GM19239 (cell line): ENCODE results near the gene TTLL8.

Source experiments
- DNase-seq: peaks from one replicate; pipeline ENCODE4 v3.0.0; 2011; ENCODE audit warnings: low spot score; ENCODE audit not compliant: insufficient read length
- FAIRE-seq: peaks from 2 replicates; lab custom pipeline; 2011; peaks lifted over from hg19 to GRCh38; lab: Jason Lieb, UNC

The TTLL8 gene

GRCh38 chr22:50083462-50084079 is 25.5 kb upstream of the TTLL8 start:
- no peak for DNase-seq
- FAIRE-seq, result no peak

GRCh38 chr22:50082961-50083461 is 24.9 kb upstream of the TTLL8 start:
- FAIRE-seq (no peak), DNase-seq (no peak)

GRCh38 chr22:50082197-50082715 is 24.2 kb upstream of the TTLL8 start:
- DNase-seq (no peak), FAIRE-seq (no peak)

GRCh38 chr22:50081426-50082196 is 23.5 kb upstream of the TTLL8 start:
- FAIRE-seq (no peak), DNase-seq (no peak)

- DNase-seq (no peak), FAIRE-seq (no peak)
These were observed 22.0 kb upstream of the TTLL8 start for GRCh38 chr22:50080077-50080465.

- FAIRE-seq, result no peak
- DNase-seq, result no peak
These were observed 20.7 kb upstream of the TTLL8 start for GRCh38 chr22:50078761-50079160.

GRCh38 chr22:50078246-50078645 is 20.1 kb upstream of the TTLL8 start:
- no peak for DNase-seq
- FAIRE-seq, result no peak

DNA sequence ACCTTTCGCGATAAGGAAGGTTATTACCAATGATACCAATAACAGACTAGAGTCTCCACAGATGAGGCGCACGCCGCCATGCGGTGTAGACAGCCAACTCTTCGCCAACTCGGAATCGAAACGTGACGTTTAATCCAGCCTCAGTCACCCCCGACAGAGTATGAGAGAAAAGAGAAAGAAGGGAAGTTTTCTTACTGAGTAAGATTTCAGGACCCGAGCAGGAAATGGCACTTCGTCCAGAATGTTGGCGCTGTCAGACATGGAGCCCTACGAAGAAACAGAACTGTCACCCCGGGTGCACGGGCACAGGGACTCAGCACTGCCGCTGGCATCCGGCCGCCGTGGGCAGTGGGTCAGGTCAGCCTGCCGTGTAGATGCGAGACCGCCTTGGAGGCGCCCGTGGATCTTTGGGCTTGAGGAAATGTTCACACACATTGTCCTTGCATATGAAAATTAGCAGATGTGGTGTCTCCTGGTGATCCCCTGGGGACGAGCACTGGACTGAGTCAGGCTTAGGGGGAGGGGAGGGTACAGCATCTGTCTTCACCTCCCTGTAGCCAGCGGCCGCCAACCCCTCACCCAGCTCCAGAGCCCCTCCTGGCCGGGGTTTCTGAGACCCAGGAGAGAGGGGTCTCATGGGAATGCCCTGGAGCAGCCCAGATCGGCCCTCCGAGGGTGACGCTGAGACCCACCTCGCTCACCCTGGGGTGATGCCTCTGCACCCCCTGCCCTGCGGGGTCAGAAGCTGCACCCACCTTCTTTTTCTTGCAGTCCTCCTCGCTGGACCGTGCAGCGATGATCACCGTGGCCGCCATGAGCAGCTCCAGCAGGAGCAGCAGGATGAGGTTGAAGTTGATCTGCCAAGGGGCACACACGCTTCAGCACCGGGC is 18.8 kb upstream of the TTLL8 start:
- FAIRE-seq, result no peak
- DNase-seq, result no peak

GRCh38 chr22:50074551-50075530 is 16.7 kb upstream of the TTLL8 start:
- FAIRE-seq, result no peak
- no peak for DNase-seq

- FAIRE-seq (no peak), DNase-seq (no peak)
These were observed 16.0 kb upstream of the TTLL8 start for GRCh38 chr22:50074056-50074455.

- DNase-seq, result no peak
- FAIRE-seq, result no peak
These were observed 14.8 kb upstream of the TTLL8 start for GRCh38 chr22:50072714-50073538.

DNA sequence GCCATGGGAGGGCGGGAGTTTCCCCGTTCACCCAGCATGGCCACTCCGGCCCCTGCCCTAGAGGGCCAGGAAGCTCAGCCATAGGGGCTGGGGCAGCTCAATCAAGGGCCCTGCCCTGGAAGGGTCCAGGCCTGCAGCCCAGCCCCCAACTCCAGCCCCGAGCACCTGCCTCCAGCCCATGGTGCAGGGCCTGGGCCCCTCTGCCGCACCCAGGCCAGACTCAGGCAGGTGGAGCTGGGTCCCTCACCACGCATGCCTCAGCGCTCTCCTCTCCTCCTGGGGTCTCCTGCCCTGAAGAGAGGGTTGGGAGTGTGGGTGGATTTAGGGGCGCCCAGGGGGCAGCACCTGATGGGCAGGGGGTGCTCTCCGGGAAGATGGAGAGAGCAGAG is 14.1 kb upstream of the TTLL8 start:
- no peak for FAIRE-seq
- no peak for DNase-seq

DNA sequence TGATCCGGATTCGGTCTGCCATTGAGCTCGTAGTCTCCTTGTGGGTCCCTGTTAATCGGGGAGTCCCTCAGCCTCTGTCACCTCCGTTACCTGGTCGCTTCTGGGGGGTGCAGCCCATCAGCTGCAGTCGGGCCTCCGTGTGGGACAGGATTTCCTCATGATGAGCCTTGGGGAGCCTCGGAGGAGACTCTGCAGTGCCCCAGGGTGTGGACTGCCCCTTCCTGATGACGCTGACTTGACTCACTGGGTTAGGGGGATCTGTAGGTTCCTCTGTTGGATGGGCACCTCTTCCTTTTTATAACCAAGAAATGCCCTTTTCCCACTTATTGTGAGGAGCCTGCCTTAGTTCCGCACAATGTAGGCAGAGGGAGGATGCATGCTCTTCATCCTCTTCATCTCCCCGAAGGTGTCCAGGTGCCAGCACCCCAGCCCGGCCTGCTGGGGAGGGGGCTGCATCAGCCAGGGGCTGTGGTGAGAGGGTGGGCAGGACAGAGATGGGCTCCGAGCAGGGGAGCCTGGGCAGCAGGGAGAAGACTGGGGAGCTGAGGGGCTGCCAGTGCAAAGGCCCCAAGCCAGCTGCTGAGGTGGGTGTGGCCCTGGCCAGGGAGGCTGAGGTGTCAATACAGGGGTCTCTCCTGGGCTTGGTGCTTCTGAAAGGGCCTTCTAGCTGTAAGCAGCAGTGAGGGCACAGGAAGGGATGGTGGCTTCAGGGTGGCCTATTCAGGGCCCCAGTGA is 13.5 kb upstream of the TTLL8 start:
- FAIRE-seq, result no peak
- DNase-seq, result no peak

GRCh38 chr22:50070366-50070765 is 12.3 kb upstream of the TTLL8 start:
- FAIRE-seq (no peak), DNase-seq (no peak)

- FAIRE-seq (no peak), DNase-seq (no peak)
These were observed 10.0 kb upstream of the TTLL8 start for GRCh38 chr22:50068096-50068495.

GRCh38 chr22:50067244-50067643 is 9.1 kb upstream of the TTLL8 start:
- FAIRE-seq (no peak), DNase-seq (no peak)

- DNase-seq (no peak), FAIRE-seq (no peak)
These were observed 6.4 kb upstream of the TTLL8 start for GRCh38 chr22:50064453-50064852.
